HCT116 (cell line): ENCODE results near the gene NR6A1. TPM values are rescaled to one million over a fixed set of nuclear protein-coding genes. Genes with fewer than 3 reads are reported as not detected.

Source experiments
- ATAC-seq: fragments of 200-7000 bp; cut with Tn5 transposase; 2 replicates; pipeline ENCODE4 v1.9.1; 2020; ENCODE audit warnings: mild to moderate bottlenecking, moderate library complexity
- BruUV-seq: library from RNA; stranded (reverse); fragments of 400-500 nt; replicated peaks from 2 replicates; lab custom pipeline; 2021; lab: Mats Ljungman, UMichigan
- CTCF ChIA-PET: fragments of 300-600 bp; sonication (Branson Sonifier 250); formaldehyde crosslinking; loops from one replicate; lab custom pipeline; 2021; ENCODE audit warnings: antibody characterized with exemption; lab: Charles Lee
- POLR2A ChIA-PET: fragments of 300-600, 350-600 bp; sonication (Branson Sonifier 250); formaldehyde crosslinking; loops from one replicate; lab custom pipeline; 2021; ENCODE audit warnings: antibody characterized with exemption; lab: Charles Lee
- RAD21 ChIA-PET, 2 experiments: fragments of 300-600 bp; sonication (Branson Sonifier 250); formaldehyde crosslinking; loops; one replicate each; lab custom pipeline; 2023; ENCODE audit warnings: low total read pairs in 2 of 2; ENCODE audit not compliant: uncharacterized antibody in 2 of 2, unreplicated experiment in 2 of 2, low non-redundant PET in 1 of 2; lab: Charles Lee
- DNase-seq: peaks from one replicate; pipeline ENCODE4 v3.0.0-alpha.2; 2010; ENCODE audit warnings: low read depth, low spot score
- H2AFZ ChIP-seq: fragments of 200-600 bp; shearing (Covaris generic), sonication (generic); 2 replicates; pipeline ENCODE4 v1.6.1; 2017; ENCODE audit warnings: low read depth, mixed run types, mixed read lengths, antibody characterized with exemption, low read length; ENCODE audit not compliant: poor library complexity, severe bottlenecking
- H3K27ac ChIP-seq: 2 replicates; pipeline ENCODE4 v1.5.1; 2012; ENCODE audit warnings: low read depth, low read length
- H3K27me3 ChIP-seq: fragments of 200-600 bp; sonication (generic); 2 replicates; pipeline ENCODE4 v1.6.1; 2016; ENCODE audit warnings: mixed run types, low read length, mixed read lengths; ENCODE audit not compliant: insufficient read depth
- H3K36me3 ChIP-seq, 2 experiments: fragments of 200-500 bp in 1 of 2; fragments of 200-600 bp in 1 of 2; sonication (Bioruptor generic) in 1 of 2; sonication (generic) in 1 of 2; 2 replicates each; pipeline versions ENCODE4 v1.5.1 to v1.6.1; 2014 to 2016; ENCODE audit warnings: low read length in 2 of 2, inconsistent platforms in 1 of 2, mixed read lengths in 1 of 2, mixed run types in 1 of 2; ENCODE audit not compliant: insufficient read depth in 2 of 2, control insufficient read depth in 1 of 2
- H3K4me1 ChIP-seq, 2 experiments: fragments of 200-600 bp in 1 of 2; sonication (generic) in 1 of 2; 2 replicates each; pipeline versions ENCODE4 v1.5.1 to v1.6.1; 2012 to 2017; ENCODE audit warnings: low read length in 2 of 2, inconsistent platforms in 1 of 2, mild to moderate bottlenecking in 1 of 2, mixed read lengths in 1 of 2, mixed run types in 1 of 2, moderate library complexity in 1 of 2; ENCODE audit not compliant: insufficient read depth in 2 of 2, control insufficient read depth in 1 of 2
- H3K4me2 ChIP-seq: fragments of 200-600 bp; sonication (generic); 2 replicates; pipeline ENCODE4 v1.6.1; 2017; ENCODE audit warnings: mixed run types, low read length, mixed read lengths
- H3K4me3 ChIP-seq, 2 experiments: fragments of 200-600 bp in 1 of 2; sonication (generic) in 1 of 2; replicated peaks in 1 of 2; 2 replicates each; pipeline ENCODE4 v1.5.1; 2011 to 2016; ENCODE audit warnings: low read length in 2 of 2, control low read depth in 1 of 2, low read depth in 1 of 2, mild to moderate bottlenecking in 1 of 2, mixed read lengths in 1 of 2, mixed run types in 1 of 2
- H3K79me2 ChIP-seq: fragments of 200-600 bp; sonication (generic); 2 replicates; pipeline ENCODE4 v1.6.1; 2017; ENCODE audit warnings: mild to moderate bottlenecking, mixed run types, low read length, moderate library complexity, mixed read lengths; ENCODE audit not compliant: insufficient read depth
- H3K9ac ChIP-seq: fragments of 200-600 bp; sonication (generic); 2 replicates; pipeline ENCODE4 v1.6.1; 2016; ENCODE audit warnings: low read length, mixed read lengths
- H3K9me2 ChIP-seq: fragments of 200-600 bp; sonication (generic), shearing (Covaris generic); 2 replicates; pipeline ENCODE4 v1.6.1; 2017; ENCODE audit warnings: mixed run types, mild to moderate bottlenecking, moderate library complexity; ENCODE audit not compliant: insufficient read depth
- H3K9me3 ChIP-seq, 2 experiments: fragments of 200-500 bp in 1 of 2; fragments of 200-600 bp in 1 of 2; sonication (Bioruptor generic) in 1 of 2; sonication (generic) in 1 of 2; 2 replicates each; pipeline ENCODE4 v1.6.1; 2014 to 2017; ENCODE audit warnings: low read length in 2 of 2, mixed read lengths in 2 of 2, inconsistent platforms in 1 of 2, low read depth in 1 of 2, mild to moderate bottlenecking in 1 of 2, mixed run types in 1 of 2, moderate library complexity in 1 of 2; ENCODE audit not compliant: control insufficient read depth in 1 of 2, insufficient read depth in 1 of 2
- H4K20me1 ChIP-seq: fragments of 200-600 bp; sonication (generic), shearing (Covaris generic); 2 replicates; pipeline ENCODE4 v1.6.1; 2017; ENCODE audit warnings: mixed run types, mild to moderate bottlenecking, moderate library complexity; ENCODE audit not compliant: insufficient read depth
- ATF3 ChIP-seq: IDR thresholded peaks from 2 replicates; pipeline ENCODE4 v1.6.1; 2012
- CBX3 ChIP-seq: IDR thresholded peaks from 2 replicates; pipeline ENCODE4 v1.6.1; 2012; ENCODE audit warnings: low read depth
- CEBPB ChIP-seq: IDR thresholded peaks from 2 replicates; pipeline ENCODE4 v1.6.1; 2012; ENCODE audit warnings: low read depth
- CTCF ChIP-seq, 3 experiments: fragments of 200-600 bp in 1 of 3; sonication (generic) in 1 of 3; IDR thresholded peaks in 2 of 3; conservative IDR thresholded peaks in 1 of 3; 2 replicates each; pipeline ENCODE4 v1.5.1; 2012 to 2017; ENCODE audit warnings: low read depth in 2 of 3, low read length in 2 of 3, antibody characterized with exemption in 1 of 3, borderline replicate concordance in 1 of 3, control low read depth in 1 of 3, mild to moderate bottlenecking in 1 of 3, mixed read lengths in 1 of 3, mixed run types in 1 of 3, moderate library complexity in 1 of 3; ENCODE audit not compliant: insufficient read depth in 1 of 3
- FOSL1 ChIP-seq: IDR thresholded peaks from 2 replicates; pipeline ENCODE4 v1.6.1; 2012; ENCODE audit warnings: low read depth
- JUND ChIP-seq: IDR thresholded peaks from 2 replicates; pipeline ENCODE4 v1.6.1; 2012
- MAX ChIP-seq: IDR thresholded peaks from 2 replicates; pipeline ENCODE4 v1.6.1; 2012
- POLR2A ChIP-seq: IDR thresholded peaks from 2 replicates; pipeline ENCODE4 v1.7.0; 2011; ENCODE audit warnings: borderline replicate concordance; ENCODE audit not compliant: insufficient read depth, insufficient read length; ENCODE audit errors: extremely low read depth
- POLR2AphosphoS5 ChIP-seq: IDR thresholded peaks from 2 replicates; pipeline ENCODE4 v1.6.1; 2011; ENCODE audit warnings: mild to moderate bottlenecking, low read depth, low read length, moderate library complexity
- SP1 ChIP-seq: IDR thresholded peaks from 2 replicates; pipeline ENCODE4 v1.6.1; 2012; ENCODE audit warnings: low read depth
- TCF7L2 ChIP-seq: IDR thresholded peaks from 2 replicates; pipeline ENCODE4 v1.7.0; 2011; ENCODE audit warnings: borderline replicate concordance, inconsistent platforms; ENCODE audit not compliant: insufficient read depth, insufficient read length; ENCODE audit errors: extremely low read depth
- ZNF274 ChIP-seq: fragments of 200-500 bp; sonication (Bioruptor generic); IDR thresholded peaks from 2 replicates; pipeline ENCODE4 v1.6.1; 2014; ENCODE audit warnings: mild to moderate bottlenecking, low read depth, low read length, inconsistent platforms
- intact Hi-C: fragments of 100-400 bp; cut with micrococcal nuclease; formaldehyde crosslinking; loops from 2 replicates; pipeline ENCODE4 v1.10.0; 2022
- total RNA-seq: library from RNA; stranded (reverse); gene quantifications from one replicate; pipeline ENCODE4 v1.2.1, GENCODE V29; 2021; ENCODE audit not compliant: unreplicated experiment

Gene NR6A1
- total RNA-seq, 1 experiment from 2014 or later: 9.9 TPM

- ChIA-PET POLR2A (no interaction called here), RAD21 (no interaction called here), CTCF (no interaction called here)
- H3K79me2 ChIP-seq: peaks cover 21% of the 10 kb centered on the region
- TF ChIP-seq SP1: peak; percentile 15; the same call in 1 of the 2 replicates
- no peak for TF ChIP-seq CTCF (IDR thresholded peaks at IDR 0.05 in 2 of 3, conservative IDR thresholded peaks at IDR 0.05 in 1 of 3; ENCODE audit: borderline replicate concordance in 1 of 3, insufficient read depth in 1 of 3, low read depth in 2 of 3, low read length in 2 of 3)
- TF ChIP-seq FOSL1: no peak
- TF ChIP-seq ATF3: no peak
- no peak for TF ChIP-seq ZNF274
- no peak for TF ChIP-seq TCF7L2
- no peak for TF ChIP-seq JUND
- TF ChIP-seq POLR2A: no peak
- peak; percentile 29; the same call in 1 of the 2 replicates for TF ChIP-seq CEBPB
- 0 out of 2 replicates have a peak, but pooled peaks have one; percentile 12 for TF ChIP-seq MAX
- TF ChIP-seq POLR2AphosphoS5: no peak
- no peak for TF ChIP-seq CBX3
- peak overlapping the region; percentile 75 for H3K4me2 ChIP-seq
- DNase-seq (no peak), ATAC-seq (peak; percentile 46)
- H3K4me1 ChIP-seq: peaks cover 31 to 65% of the 10 kb centered on the region in 2 experiments
- H3K9me3 ChIP-seq: no peaks in the 10 kb centered on the region
- no TSS peak for BruUV-seq
- peak overlapping the region in 1 of 2 experiments; percentile 24; a peak in 3 of 4 replicates for H3K4me3 ChIP-seq
- no peak overlapping the region for H2AFZ ChIP-seq
- no peaks in the 10 kb centered on the region for H3K36me3 ChIP-seq
- H3K9ac ChIP-seq: peak overlapping the region; percentile 12
- intact Hi-C loops: no loop called here
- no peaks in the 10 kb centered on the region for H3K27me3 ChIP-seq
- no peaks in the 10 kb centered on the region for H4K20me1 ChIP-seq
- peak overlapping the region; percentile 40; the same call in 1 of the 2 replicates for H3K27ac ChIP-seq
- no peaks in the 10 kb centered on the region for H3K9me2 ChIP-seq
Measured at GRCh38 chr9:124696101-124696500, 75.0 kb downstream of the NR6A1 start.
